GM19025 (cell line): ENCODE results near the gene PRMT9.

Experiments used
- ATAC-seq: cut with Tn5 transposase; IDR thresholded peaks from one replicate; pipeline ENCODE4 v1.9.1; 2021; ENCODE audit warnings: mild to moderate bottlenecking, low read depth, moderate library complexity; ENCODE audit not compliant: unreplicated experiment

PRMT9 gene

GRCh38 chr4:147625733-147626132 is 58.2 kb downstream of the PRMT9 start:
- ATAC-seq: no peak

- no peak for ATAC-seq
Observed at GRCh38 chr4:147620315-147620714, 63.6 kb downstream of the PRMT9 start.

DNA sequence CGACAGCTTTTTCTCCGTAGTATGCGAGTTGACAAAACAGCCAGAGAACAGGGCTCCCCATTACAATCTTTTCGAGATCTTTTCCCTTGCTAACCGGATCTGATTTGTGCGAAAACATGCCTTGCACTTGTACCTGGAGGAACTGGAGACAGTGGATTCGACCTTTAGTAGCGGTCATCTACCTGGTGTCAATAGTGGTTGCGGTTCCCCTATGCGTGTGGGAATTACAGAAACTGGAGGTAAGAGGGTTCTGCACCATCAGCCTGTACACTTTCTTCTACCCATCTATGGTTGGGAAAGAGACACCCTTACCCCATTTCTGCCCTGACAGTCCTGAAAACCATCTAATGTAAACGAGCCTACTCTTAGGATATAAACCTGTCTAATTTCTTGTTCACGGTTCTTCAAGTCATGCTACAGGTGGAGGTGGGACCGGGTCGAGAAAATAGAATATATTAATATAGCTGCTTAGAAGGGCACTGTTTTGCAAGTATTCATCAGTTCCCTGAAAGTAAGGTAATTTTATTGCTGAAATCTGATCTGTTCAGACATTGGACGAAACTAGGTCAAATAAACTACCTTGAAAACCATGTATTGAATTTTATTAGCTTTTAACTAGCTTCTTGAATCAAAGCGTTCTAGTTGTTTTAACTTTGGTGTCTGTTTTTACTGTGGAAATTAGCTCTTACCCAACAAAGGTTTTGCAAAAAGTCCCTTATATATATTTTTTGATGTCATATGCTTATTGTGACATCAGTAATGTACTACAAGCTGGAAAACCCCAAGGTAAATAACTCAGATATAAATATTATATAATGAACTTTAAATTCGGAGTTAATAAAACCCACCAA is 65.9 kb downstream of the PRMT9 start:
- no peak for ATAC-seq

- ATAC-seq: peak; percentile 100
Observed at GRCh38 chr4:147617173-147617840, 66.7 kb downstream of the PRMT9 start, which contains the start of gene TMEM184C. TMEM184C (plus strand) TSS chr4:147617397; CDS start chr4:147617957, 560 bp downstream.

GRCh38 chr4:147616849-147617172 is 67.2 kb downstream of the PRMT9 start:
- ATAC-seq: peak; percentile 4

DNA sequence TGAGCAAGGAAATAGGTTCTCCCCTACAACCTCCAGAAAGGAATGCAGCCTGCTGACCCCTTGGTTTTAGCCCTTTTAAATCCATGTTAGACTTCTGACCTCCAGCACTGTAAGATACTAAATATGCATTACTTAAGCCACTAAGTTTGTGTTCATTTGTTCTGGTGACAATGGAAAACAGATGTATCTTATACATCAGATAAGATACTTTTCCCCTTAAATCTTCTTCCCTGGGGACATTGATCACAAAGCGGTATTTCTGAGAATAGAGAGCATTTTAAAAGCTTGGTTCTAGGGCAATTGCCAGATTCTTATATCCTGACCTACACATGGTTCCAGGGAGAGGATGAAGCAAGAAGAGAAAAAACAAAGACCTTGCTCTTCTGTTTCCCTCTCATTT is 73.3 kb downstream of the PRMT9 start:
- ATAC-seq: no peak

- ATAC-seq: no peak
Observed at GRCh38 chr4:147607471-147607870, 76.5 kb downstream of the PRMT9 start.

GRCh38 chr4:147605499-147605898 is 78.5 kb downstream of the PRMT9 start:
- no peak for ATAC-seq

DNA sequence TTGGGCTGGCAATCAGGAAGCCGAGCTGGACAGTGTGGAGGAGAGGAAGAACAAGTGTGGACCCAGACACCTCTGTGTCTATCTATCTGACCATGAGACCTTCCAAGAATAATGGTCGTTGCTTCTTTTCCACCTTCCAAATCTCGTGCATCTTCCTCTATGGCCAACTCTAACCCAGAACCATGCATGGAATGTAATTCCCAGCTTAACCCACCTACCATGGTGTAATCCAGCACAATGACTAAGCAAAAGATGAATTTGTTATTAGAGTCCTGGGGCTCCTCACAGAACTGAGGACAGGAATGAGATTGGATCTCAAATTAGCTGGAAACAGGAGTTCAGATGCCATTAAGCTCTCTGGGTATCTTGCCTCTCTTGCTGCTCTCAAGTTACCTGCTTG is 84.2 kb downstream of the PRMT9 start:
- ATAC-seq: no peak

DNA sequence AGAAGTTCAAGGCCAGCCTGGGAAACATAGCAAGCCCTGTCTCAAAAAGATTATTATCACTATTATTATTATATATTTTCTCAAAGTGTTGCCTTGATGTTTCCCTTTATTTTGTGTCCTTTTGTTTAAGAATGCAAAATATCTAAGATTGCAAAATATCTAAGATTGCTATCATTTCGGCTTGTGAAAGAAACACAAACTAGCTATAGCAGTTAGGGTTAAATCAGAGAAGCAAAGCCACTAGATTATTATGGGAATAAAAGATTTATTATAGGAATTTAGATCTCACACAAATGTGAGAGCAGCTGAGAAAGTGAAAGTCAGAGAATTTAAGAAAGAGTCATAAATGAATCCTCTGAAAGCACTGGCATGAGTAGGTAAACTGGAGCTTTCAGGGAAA is 84.8 kb downstream of the PRMT9 start:
- no peak for ATAC-seq

DNA sequence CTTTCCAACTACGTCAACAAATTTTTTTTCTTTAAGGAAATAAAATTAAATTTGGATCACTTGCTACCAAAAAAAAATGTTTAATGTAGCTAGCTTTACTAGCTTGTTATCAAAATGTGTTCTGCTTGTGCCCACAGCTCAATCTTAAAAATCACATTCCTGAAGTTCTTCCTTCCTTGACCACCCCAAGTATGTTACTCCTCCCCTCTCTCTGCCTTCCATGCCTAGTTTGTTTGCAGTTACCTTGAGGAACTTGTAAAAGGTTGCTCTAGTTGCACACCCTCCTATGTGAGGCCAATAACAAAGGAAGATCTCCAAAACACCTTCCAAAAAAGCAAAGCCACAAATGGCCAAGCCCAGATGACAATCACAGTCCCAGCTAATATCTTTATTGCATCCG is 86.4 kb downstream of the PRMT9 start:
- no peak for ATAC-seq

GRCh38 chr4:147596981-147597380 is 87.0 kb downstream of the PRMT9 start:
- no peak for ATAC-seq

DNA sequence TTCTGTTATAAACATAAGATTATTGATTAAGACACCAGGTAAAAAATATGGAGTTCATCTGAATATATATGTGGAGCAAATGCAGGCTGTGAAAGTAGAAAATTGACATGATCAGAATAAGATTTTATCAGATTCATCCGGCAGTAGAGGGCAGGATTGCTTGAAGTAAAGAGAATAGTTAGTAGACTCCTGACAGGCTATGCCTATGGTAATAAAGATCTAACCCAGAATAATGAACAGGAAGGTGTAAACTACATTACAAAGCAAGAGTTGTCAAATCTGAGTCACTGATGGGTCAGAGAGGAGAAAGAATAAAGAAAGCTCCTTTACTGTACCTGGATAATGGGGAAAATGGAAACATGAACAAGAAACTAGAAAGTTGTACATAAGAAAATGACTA is 87.6 kb downstream of the PRMT9 start:
- no peak for ATAC-seq

DNA sequence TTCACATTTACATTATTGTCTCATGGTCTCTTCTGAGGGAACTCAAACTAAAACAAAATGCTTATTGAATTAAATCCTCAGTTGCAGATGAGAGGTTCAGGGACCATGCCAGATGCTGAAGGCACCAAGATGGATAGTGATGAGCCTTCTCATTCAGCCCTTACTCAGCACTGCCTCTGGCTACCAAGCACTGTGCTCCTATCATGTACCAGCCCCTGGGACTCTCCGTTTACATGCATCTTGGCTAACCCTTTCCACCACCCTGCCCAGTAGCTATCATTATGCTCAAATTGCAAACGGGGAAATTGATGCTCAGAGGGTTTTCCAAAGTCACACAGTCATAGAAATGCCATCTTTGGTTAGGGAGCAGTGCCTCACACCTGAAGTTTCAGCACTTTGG is 89.4 kb downstream of the PRMT9 start:
- ATAC-seq: no peak

- ATAC-seq: no peak
Observed at GRCh38 chr4:147594107-147594506, 89.9 kb downstream of the PRMT9 start.

DNA sequence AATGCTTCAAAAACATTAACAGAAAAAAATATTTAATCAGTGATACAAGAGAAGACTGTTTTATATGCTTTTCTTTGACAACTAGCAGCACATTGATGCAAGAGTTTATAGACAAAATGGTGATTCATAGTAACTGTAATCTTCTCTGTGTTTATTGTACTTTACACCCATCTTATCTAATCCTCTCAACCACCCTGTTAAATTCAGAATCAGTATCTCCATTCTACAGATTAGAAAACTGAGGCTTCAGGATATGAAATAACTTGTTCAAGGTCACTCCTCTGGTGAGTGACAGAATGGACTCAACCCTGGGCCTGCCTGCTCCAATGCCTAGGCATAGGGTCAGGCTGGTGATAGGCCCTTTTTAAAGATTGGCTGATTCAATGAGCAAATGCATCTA is 92.9 kb downstream of the PRMT9 start:
- no peak for ATAC-seq

DNA sequence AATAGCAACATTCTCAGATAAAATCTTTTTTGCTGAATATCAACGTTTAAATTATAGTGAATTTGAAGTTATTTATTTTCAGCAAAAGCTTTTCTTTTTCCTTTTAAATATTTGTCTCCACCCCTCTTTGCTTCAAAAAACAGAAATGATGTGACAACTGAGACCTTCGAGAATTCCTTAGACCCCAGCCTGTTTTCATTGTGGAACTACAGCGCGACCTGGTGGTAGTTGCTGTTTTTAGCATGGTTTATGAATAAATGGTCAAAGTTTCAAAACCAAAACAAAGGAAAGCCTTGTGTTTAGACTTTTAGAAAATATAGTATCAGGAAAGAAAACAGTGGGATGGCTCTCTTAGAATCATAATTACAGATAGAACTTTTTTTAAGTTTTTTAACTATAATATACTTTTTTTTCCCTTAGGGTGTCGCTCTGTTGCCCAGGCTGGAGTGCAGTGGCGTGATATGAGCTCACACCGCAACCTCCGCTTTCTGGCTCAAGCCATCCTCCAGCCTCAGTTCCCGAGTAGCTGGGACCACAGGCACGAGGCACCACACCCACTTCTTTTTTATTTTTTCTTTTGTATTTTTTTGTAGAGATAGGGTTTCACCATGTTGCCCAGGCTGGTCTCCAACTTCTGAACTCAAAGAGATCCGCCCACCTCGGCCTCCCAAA is 93.6 kb downstream of the PRMT9 start:
- no peak for ATAC-seq

- ATAC-seq: no peak
Observed at GRCh38 chr4:147589586-147589985, 94.4 kb downstream of the PRMT9 start.
